Right lobe of liver (tissue), 6 donors: ENCODE results near the gene VWA8. TPM values are rescaled to one million over a fixed set of nuclear protein-coding genes. Genes with fewer than 3 reads are reported as not detected.

ENCODE experiments used
- ATAC-seq, 4 donors: fragments of 200-7000 bp; cut with Tn5 transposase; one replicate each; pipeline ENCODE4 v1.9.1; 2020; ENCODE audit warnings: mild to moderate bottlenecking in 4 of 4, moderate library complexity in 4 of 4
- DNase-seq, 3 donors: peaks; one replicate each; pipeline ENCODE4 v3.0.0-alpha.2; 2020
- H3K27ac ChIP-seq, 3 donors: fragments of 200-600 bp; one replicate each; pipeline ENCODE4 v1.8.0; 2022
- H3K27me3 ChIP-seq, 2 donors: fragments of 200-600 bp; one replicate each; pipeline ENCODE4 v1.8.0; 2022
- H3K36me3 ChIP-seq, 4 donors: fragments of 200-600 bp; sonication (generic) in 1 of 4; one replicate each; pipeline versions ENCODE4 v1.5.1 to v1.8.0; 2017 to 2022; ENCODE audit warnings: control low read depth in 1 of 4
- H3K4me1 ChIP-seq, 4 donors: fragments of 200-600 bp; sonication (generic) in 1 of 4; one replicate each; pipeline versions ENCODE4 v1.5.1 to v1.8.0; 2017 to 2022; ENCODE audit warnings: control low read depth in 1 of 4
- H3K4me3 ChIP-seq, 3 donors: fragments of 200-600 bp; one replicate each; pipeline ENCODE4 v1.8.0; 2022
- H3K9me3 ChIP-seq, 4 donors: fragments of 200-600 bp; sonication (generic) in 1 of 4; one replicate each; pipeline versions ENCODE4 v1.5.1 to v1.8.0; 2017 to 2022; ENCODE audit warnings: control low read depth in 1 of 4
- CTCF ChIP-seq, 4 donors: fragments of 200-600 bp in 3 of 4; fragments of 450-650 bp in 1 of 4; IDR thresholded peaks; one replicate each; pipeline versions ENCODE4 v1.5.1 to v1.8.0; 2016 to 2022; ENCODE audit warnings: antibody characterized with exemption in 4 of 4, mild to moderate bottlenecking in 2 of 4
- POLR2A ChIP-seq: fragments of 450-650 bp; IDR thresholded peaks from one replicate; pipeline ENCODE4 v1.6.1; 2017; ENCODE audit warnings: antibody characterized with exemption, mild to moderate bottlenecking
- WGBS: methylation state at CpG from one replicate; pipeline ENCODE4 v1.1.6; 2018; ENCODE audit warnings: low coverage, low lambda C conversion rate; ENCODE audit not compliant: insufficient coverage; ENCODE audit errors: missing lambda C conversion rate; 5-methylcytosine and 5-hydroxymethylcytosine counted together
- intact Hi-C, 2 donors: fragments of 100-400 bp; cut with DNase I; formaldehyde crosslinking; loops; one replicate each; pipeline versions ENCODE4 v1.11.2 to v1.14.1; 2022
- total RNA-seq, 6 experiments: library from RNA; depleted of rRNA in 2 of 6; stranded (reverse); fragments of >200 nt in 2 of 6; fragmentation: NEBNext Ultra II Directional in 3 of 6; extraction: Animal tissue kit (Norgen Biotek cat#: 25700) in 3 of 6; gene quantifications; one replicate each; pipeline versions ENCODE4 v1.1.0 to v1.2.4, GENCODE V29; 2016 to 2023
- donor health status: DM: no; HTN: yes; CAD: no.
- donor health status: DM: no; HTN: no; CAD: no.
- donor health status: DM: no; HTN: no; CAD: no.
- donor health status: DM: no; HTN: yes; CAD: no.
- donor health status: DM: no; HTN: yes; CAD: no.

The VWA8 gene
- total RNA-seq, 6 experiments from 2014 or later: 19.4 to 33.8 (median 30.8) TPM

- WGBS: 62% methylated on average over 2 of the region's 2 CpGs
- no peak for TF ChIP-seq POLR2A
- TF ChIP-seq CTCF (IDR thresholded peaks at IDR 0.05): no peak
- Histone ChIP-seq H3K9me3 (no peaks in the 10 kb centered on the region), H3K27me3 (no peaks in the 10 kb centered on the region), H3K4me1 (no peaks in the 10 kb centered on the region), H3K27ac (no peak overlapping the region), H3K4me3 (no peak overlapping the region), H3K36me3 (peaks cover 0 to 11% (median 4%) of the 10 kb centered on the region in 4 donors)
- no peak for DNase-seq
- no peak for ATAC-seq
- intact Hi-C loops: no loop called here
These were observed 139.7 kb downstream of the VWA8 start for GRCh38 chr13:41821238-41821594.

GRCh38 chr13:41820581-41821237 is 140.2 kb downstream of the VWA8 start:
- no peaks in the 10 kb centered on the region for H3K9me3 ChIP-seq
- DNase-seq: no peak
- 73% methylated on average over 1 of the region's 1 CpG for WGBS
- intact Hi-C loops: no loop called here
- peaks cover 0 to 13% (median 4%) of the 10 kb centered on the region in 4 donors for H3K36me3 ChIP-seq
- H3K4me3 ChIP-seq: no peak overlapping the region
- ATAC-seq: no peak
- H3K4me1 ChIP-seq: no peaks in the 10 kb centered on the region
- no peak overlapping the region for H3K27ac ChIP-seq
- TF ChIP-seq POLR2A: no peak
- TF ChIP-seq CTCF (IDR thresholded peaks at IDR 0.05): no peak
- H3K27me3 ChIP-seq: no peaks in the 10 kb centered on the region

GRCh38 chr13:41816057-41816456 is 144.9 kb downstream of the VWA8 start:
- H3K9me3 ChIP-seq: no peaks in the 10 kb centered on the region
- intact Hi-C loops: no loop called here
- no peak overlapping the region for H3K4me3 ChIP-seq
- DNase-seq (no peak), ATAC-seq (no peak)
- WGBS: 96% methylated on average over 3 of the region's 3 CpGs
- peaks cover 0 to 19% (median 5%) of the 10 kb centered on the region in 4 donors for H3K36me3 ChIP-seq
- TF ChIP-seq POLR2A: no peak
- TF ChIP-seq CTCF (IDR thresholded peaks at IDR 0.05): no peak
- no peak overlapping the region for H3K27ac ChIP-seq
- no peaks in the 10 kb centered on the region for H3K27me3 ChIP-seq
- H3K4me1 ChIP-seq: peaks cover 0 to 12% (median 5%) of the 10 kb centered on the region in 4 donors

- H3K27ac ChIP-seq: no peak overlapping the region
- peaks cover 0 to 12% (median 5%) of the 10 kb centered on the region in 4 donors for H3K4me1 ChIP-seq
- DNase-seq (no peak), ATAC-seq (no peak)
- TF ChIP-seq CTCF (IDR thresholded peaks at IDR 0.05) (no peak), POLR2A (no peak)
- no peaks in the 10 kb centered on the region for H3K9me3 ChIP-seq
- peaks cover 0 to 33% (median 4%) of the 10 kb centered on the region in 4 donors for H3K36me3 ChIP-seq
- no peak overlapping the region for H3K4me3 ChIP-seq
- intact Hi-C loops: no loop called here
- H3K27me3 ChIP-seq: no peaks in the 10 kb centered on the region
These were observed 147.5 kb downstream of the VWA8 start for GRCh38 chr13:41813426-41813825.

- 88% methylated on average over 2 of the region's 2 CpGs for WGBS
- no peak overlapping the region for H3K27ac ChIP-seq
- no peak for ATAC-seq
These were observed 148.1 kb downstream of the VWA8 start for GRCh38 chr13:41812851-41813250.

More at GRCh38 chr13:41812851-41813250, 148.1 kb downstream of the VWA8 start:
- no peak overlapping the region for H3K4me3 ChIP-seq
- H3K9me3 ChIP-seq: no peaks in the 10 kb centered on the region
- intact Hi-C loops: no loop called here
- TF ChIP-seq POLR2A: no peak
- no peak for TF ChIP-seq CTCF (IDR thresholded peaks at IDR 0.05)
- H3K4me1 ChIP-seq: peaks cover 0 to 12% (median 5%) of the 10 kb centered on the region in 4 donors
- H3K27me3 ChIP-seq: no peaks in the 10 kb centered on the region
- H3K36me3 ChIP-seq: peaks cover 0 to 33% (median 2%) of the 10 kb centered on the region in 4 donors
- no peak for DNase-seq
